ENCODE data around the gene DLG5.
A peak's percentile ranks its signal among the peaks of the same experiment; 100 is the strongest.

The DLG5 gene

DNA sequence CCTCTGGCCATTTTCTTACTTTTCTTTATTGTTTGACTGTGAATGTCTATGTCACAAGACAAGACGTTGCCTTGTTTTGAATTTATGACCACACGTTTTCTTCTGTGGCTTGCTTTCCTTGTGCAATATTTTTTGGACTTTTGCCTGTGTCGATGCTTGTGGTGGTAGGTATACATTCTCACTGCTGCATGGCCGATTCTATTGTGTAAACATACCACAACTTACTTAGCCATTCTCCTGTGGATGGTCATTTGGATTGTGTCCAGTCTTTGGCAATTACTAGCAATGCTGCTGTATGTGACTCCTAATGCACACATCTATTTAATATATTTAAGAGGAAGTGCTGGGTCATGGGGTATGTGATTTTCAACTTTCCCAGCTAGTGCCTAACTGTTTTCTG lies 18.0 kb upstream of the DLG5 start:
- peak; percentile 74 for DNase-seq (ENCODE audit: low read depth, low spot score)

- DNase-seq (ENCODE audit: low read depth, low spot score), result peak; percentile 83
These were observed 16.8 kb upstream of the DLG5 start for GRCh38 chr10:77943121-77943901.

DNA sequence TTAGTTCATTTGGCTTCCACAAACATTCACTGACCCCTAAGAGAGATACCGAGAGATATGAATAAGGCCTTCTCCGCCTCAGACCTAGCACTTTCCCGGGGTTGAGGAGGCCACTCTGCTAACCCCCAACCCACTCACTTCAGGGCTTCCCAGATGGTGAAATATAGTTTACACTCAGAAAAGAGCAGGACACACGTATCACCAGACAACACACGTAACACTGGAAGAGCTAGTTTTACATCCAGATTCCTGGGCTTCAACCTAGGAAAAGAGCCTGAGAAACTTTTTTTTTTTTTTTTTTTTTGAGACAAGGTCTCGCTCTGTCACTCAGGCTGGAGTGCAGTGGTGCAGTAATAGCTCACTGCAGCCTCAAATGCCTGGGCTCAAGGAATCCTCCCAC lies 15.2 kb upstream of the DLG5 start:
- DNase-seq (ENCODE audit: low read depth, low spot score), result no peak

DNA sequence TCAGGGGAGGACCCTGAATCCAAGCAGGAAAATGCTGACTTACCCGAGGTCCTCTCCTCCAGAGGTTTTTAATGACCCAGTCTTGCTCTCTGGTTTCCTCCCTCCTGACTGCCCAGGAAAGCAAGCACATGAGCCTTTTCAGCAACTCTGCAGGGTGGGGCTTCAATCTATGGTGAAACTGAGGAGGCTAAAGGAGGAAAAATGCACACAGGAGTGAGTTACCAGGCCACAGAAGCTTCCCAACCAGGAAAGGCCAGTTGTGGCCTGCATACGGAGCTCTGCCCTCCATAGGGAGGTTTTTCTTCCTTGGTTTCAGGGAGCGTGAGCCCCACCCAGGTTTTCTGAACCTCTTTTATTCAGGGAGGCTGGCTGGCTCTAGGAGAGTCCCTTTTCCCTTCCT lies 14.1 kb upstream of the DLG5 start:
- no peak for DNase-seq (ENCODE audit: low read depth, low spot score)

- no peak for DNase-seq (ENCODE audit: low read depth, low spot score)
These were observed 13.7 kb upstream of the DLG5 start for GRCh38 chr10:77940225-77940624.

DNA sequence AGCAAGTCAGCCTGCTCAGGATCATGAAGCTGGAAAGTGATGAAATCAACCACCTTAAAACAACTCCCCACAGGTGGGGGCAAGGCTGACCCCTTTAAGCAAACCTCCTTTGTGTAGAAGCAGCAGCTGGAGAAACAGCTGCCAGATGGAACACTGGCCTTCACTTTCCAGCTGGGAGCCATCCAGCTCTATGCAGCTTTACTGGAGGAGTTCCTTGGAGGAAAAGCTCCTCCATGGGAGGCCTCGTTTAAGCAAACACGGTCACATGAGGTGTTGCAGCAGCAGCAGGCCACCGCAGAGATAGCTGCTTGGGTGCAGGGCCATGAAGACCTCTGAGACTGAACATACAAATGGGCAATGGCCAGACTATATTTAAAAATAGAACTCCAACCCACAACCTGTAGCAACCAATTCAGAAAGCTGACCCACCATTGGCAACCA lies 13.0 kb upstream of the DLG5 start:
- DNase-seq (ENCODE audit: low read depth, low spot score), result peak; percentile 25

DNA sequence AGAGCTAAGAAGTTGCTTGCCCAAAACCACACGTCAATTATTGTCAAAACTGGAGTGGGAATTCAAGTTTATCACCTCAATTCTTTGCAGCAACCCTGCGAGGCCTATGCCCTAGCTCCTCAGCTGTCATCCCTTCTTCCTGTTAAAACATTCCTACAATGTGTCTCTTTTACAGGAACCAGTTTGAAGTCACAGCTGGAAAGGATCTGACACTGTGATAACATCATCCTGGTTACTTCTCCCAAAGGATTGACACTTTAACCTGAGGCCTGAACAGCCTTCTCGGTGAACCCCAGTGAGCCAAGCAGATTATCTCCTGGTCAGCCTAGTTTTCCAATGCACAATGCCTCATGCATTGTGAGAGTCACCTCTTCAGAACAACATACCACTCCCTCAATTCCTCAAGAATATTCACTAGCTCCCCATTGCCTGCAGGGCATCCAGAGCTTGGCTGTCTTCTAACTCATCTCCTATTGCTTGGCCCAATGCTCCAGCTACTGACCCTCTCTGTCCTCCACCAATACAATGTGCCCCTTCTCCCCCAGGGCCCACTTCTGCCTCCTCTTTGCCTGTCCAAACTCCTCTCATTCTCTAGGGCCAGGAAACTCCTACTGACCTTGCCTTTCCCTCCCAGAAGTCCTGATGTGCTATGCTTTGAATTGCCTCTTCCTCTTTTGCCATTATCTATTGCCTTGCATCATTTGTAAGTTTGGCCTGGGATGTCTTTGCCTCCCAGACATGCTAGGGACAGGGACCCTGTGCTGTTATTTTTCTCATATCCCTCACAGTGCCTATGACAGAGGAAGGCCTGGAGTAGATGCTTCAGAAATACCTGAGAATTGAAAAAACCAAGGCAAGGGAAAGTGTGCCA lies 10.4 kb upstream of the DLG5 start:
- DNase-seq (ENCODE audit: low read depth, low spot score), result no peak

DNA sequence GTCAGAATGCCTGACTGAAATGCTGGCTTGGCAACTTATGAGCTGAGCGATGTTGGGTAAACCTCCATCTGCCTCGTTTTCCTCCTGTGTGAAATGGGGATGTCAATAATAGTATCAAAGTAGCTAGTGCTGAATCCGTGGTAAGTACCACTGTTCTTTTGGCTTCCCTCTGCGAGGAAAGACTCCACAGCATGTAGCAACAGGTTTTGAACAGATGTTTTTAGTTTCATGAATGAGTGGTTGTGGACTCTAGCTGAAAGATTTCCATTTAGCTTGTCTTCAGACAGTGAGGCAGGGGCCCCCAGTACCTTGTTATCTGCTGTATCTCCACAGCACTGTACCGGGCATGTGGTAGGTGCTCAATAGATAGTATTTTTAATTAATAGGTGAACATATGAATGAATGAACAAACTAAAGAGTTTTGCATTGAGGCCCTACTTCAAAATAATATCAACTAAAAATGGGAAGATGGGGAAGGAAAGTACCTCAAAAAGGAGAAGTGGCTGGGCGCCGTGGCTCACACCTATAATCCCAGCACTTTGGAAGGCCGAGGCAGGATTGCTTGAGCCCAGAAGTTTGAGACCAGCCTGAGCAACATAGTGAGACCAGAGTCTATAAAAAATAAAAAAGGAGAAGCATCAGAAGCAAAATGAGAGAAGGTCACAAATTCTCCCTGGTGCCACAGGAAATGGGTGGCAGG lies 5.6 kb upstream of the DLG5 start:
- no peak for DNase-seq (ENCODE audit: low read depth, low spot score)

DNA sequence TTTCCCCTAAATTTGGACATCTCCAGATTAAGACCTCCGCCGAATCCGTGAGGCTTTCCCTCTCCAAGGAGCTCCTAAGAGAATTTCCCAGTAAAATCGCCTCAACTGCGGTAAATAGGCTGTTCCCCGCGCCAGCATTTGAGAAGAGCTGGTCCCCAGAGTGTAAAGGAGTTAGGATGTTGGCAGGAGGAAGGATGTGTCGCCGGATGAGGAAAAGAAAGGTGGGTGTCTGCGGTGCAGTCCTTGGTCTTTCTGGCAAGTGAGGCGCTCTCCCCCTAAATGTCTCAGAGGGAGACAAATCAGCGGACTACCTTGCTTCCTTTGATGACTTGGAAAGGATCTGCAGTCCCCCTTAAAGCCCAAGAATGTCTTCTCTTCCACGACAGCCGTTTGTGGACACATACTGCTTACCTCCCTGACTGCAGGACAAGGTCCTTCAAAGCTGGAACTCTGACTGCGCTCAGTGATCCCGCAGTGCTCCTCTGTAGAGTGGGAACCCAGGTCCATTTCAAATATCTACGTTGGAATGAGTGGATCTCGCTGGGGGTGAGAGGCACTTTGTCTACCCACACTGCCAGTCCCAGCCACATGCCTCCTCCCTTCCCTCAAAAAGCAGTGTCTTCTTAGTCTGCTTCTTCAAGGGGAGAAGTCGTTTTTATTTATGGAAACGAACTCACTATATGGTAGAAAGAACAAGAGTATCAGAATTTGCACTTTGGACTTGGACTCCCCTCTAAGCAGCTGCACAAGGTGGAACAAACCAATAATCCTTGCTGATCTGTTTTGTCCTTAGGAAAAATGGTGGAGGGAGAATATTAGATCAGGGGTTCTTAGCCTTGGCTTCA lies 1.1 kb upstream of the DLG5 start:
- DNase-seq (ENCODE audit: low read depth, low spot score), result peak; percentile 46

DNA sequence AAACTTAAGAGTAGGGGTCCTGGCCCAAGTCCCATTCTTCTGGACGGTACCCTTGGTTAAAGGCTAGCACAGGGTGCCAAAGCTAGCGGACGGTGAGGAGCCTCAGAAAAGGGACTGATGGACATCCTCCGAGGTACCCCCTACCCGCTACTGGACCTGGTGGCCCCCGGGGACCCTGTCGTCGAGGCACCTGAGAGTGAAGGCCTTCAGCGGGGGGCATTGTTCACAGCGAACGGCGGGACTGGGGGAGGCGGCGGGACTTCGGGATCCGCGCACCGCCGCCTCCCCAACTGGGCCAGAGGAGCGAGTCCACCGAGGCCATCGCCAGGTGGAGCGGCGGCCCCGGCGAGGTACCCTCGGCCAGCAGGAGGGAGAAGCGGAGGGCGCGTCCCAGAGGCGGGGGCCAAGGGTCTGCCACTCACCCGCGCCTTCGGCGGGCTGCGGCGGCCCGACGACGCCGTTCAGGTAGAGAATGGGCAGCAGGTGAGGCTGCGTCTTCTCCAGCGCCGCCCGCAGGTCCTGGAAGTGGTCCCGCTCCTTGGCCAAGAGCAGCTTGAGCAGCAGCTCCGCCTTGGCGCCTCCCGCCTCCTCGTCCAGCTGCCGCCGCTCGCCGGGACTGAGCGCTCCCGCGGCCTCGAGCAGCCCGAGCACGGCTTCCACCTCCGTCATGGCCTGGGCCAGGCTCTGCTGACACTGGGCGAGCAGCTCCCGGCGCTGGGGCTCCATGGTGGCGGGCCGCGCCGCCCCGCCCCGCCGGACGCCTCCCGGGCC lies 575 bp downstream of the DLG5 start:
- DNase-seq (ENCODE audit: low read depth, low spot score), result peak; percentile 75

- peak; percentile 64 for DNase-seq (ENCODE audit: low read depth, low spot score)
These were observed 1.2 kb downstream of the DLG5 start for GRCh38 chr10:77925410-77925794.

- no peak for DNase-seq (ENCODE audit: low read depth, low spot score)
These were observed 3.9 kb downstream of the DLG5 start for GRCh38 chr10:77922566-77923179.

- no peak for DNase-seq (ENCODE audit: low read depth, low spot score)
These were observed 4.5 kb downstream of the DLG5 start for GRCh38 chr10:77922055-77922454.

DNA sequence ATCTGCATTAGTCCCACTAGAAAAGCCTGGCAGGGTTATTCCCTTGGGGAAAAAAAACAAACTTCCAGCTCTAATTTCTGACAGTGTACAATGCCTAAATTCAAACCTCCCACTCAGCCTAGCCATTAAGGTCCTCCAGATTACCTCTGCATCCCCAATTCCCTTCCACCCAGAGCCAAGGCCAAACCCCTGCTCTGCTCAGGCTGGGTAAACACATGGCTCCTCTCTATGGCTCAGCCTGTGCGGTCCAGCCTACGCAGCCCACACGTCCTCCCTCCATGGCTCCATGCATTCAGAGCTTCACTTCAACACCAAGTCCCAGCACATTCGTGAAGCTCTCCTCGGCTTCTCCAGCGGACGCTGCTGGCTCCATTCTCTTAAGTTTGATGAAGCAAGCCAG lies 5.2 kb downstream of the DLG5 start:
- no peak for DNase-seq (ENCODE audit: low read depth, low spot score)

- no peak for DNase-seq (ENCODE audit: low read depth, low spot score)
These were observed 6.1 kb downstream of the DLG5 start for GRCh38 chr10:77920495-77920894.

DNA sequence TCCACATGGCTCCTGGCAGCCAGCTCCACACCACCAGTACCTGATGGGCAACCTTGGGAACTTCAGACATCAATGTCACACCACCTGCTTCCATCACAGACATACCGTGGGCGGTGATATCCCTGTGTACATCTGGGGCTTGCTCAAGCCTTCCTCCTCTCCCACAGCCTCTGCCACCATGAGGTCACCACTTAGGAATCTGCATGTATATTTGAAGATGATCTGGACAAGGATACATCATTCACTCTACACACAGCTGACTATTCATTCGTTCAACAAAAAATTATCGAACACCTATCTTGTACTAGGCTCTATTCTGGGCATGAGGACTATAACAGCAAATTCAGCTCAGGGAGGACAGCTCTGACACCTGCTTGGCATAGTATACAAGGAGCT lies 6.8 kb downstream of the DLG5 start:
- peak; percentile 38 for DNase-seq (ENCODE audit: low read depth, low spot score)

DNA sequence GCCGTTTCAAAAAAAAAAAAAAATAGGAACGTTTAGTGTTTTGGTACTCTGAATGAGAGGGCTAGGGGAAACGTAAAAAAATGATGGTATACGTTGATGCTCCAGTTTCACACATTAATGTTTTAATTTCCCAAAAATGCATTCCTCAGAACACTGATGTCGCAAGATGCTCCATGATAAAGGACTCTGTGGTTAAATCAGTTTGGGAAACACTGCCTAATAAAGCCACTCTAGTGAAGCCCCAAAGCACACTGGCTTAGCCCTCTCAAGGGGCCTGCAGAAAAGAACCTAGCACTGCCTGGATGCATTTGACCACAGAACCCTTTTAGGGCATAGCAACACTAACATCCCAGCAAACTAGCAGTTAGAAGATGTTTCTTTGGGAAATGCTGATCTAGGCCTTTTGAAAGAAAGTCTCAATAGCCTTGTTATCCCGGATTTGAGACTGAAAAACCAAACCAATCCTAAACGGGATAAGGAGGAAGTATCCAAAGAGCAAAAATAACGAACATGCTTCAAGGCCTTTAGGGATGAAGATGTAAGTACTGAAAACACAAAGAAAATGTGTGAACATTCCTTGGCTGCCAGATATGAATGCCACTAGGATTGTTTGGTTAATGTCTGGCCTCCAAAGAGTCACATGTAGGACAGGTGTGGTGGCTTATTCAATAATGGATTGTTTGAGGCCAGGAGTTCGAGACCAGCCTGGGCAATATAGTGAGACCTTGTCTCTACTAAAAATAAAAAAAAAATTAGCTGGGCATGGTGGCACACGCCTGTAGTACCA lies 11.0 kb downstream of the DLG5 start:
- no peak for DNase-seq (ENCODE audit: low read depth, low spot score)

- no peak for DNase-seq (ENCODE audit: low read depth, low spot score)
These were observed 13.5 kb downstream of the DLG5 start for GRCh38 chr10:77913090-77913489.

- no peak for DNase-seq (ENCODE audit: low read depth, low spot score)
These were observed 14.0 kb downstream of the DLG5 start for GRCh38 chr10:77912576-77912975.

Measured in astrocyte of the hippocampus (primary cell).